HepG2 (cell line): Measurements from ENCODE around the gene ZNF84. TPM values are rescaled to one million over a fixed set of nuclear protein-coding genes. Genes with fewer than 3 reads are reported as not detected.

ENCODE experiments used
- AKAP8 ChIP-seq: sonication (generic); formaldehyde crosslinking; IDR thresholded peaks from 2 replicates; pipeline ENCODE4 v1.5.1; 2020; ENCODE audit warnings: mild to moderate bottlenecking, missing genetic modification reagents
- ARID2 ChIP-seq: sonication (generic); formaldehyde crosslinking; IDR thresholded peaks from 2 replicates; pipeline ENCODE4 v1.8.1; 2022; ENCODE audit warnings: mild to moderate bottlenecking, missing genetic modification reagents, borderline replicate concordance
- CBFB ChIP-seq: sonication (generic); formaldehyde crosslinking; IDR thresholded peaks from 2 replicates; pipeline ENCODE4 v1.4.0; 2020; ENCODE audit warnings: missing genetic modification reagents
- MBD4 ChIP-seq: IDR thresholded peaks from 2 replicates; pipeline ENCODE4 v1.6.1; 2012; ENCODE audit warnings: low read length, inconsistent platforms, borderline replicate concordance
- NFRKB ChIP-seq: fragments of 450-650 bp; IDR thresholded peaks from 2 replicates; pipeline ENCODE4 v1.6.1; 2017
- PRPF4 ChIP-seq: fragments of 200-400 bp; formaldehyde crosslinking; IDR thresholded peaks from 2 replicates; pipeline ENCODE4 v1.6.1; 2016; ENCODE audit warnings: low read length, low read depth; ENCODE audit not compliant: poor library complexity, severe bottlenecking
- SIX4 ChIP-seq: sonication (generic); formaldehyde crosslinking; IDR thresholded peaks from 2 replicates; pipeline ENCODE4 v1.4.0; 2020; ENCODE audit warnings: missing genetic modification reagents
- SP5 ChIP-seq: IDR thresholded peaks from 2 replicates; pipeline ENCODE4 v1.6.1; 2016; ENCODE audit warnings: low read depth, borderline replicate concordance
- STAG1 ChIP-seq: sonication (generic); formaldehyde crosslinking; IDR thresholded peaks from 2 replicates; pipeline ENCODE4 v1.4.0; 2020; ENCODE audit warnings: missing genetic modification reagents
- TOPORS ChIP-seq: sonication (generic); formaldehyde crosslinking; IDR thresholded peaks from 2 replicates; pipeline ENCODE4 v1.8.0; 2023; ENCODE audit warnings: mild to moderate bottlenecking, missing genetic modification reagents
- ZNF24 ChIP-seq: fragments of 450-650 bp; IDR thresholded peaks from 2 replicates; pipeline ENCODE4 v1.6.1; 2017; ENCODE audit warnings: antibody characterized with exemption, mild to moderate bottlenecking
- ZNF577 ChIP-seq: sonication (generic); formaldehyde crosslinking; IDR thresholded peaks from 2 replicates; pipeline ENCODE4 v1.4.0; 2020; ENCODE audit warnings: mild to moderate bottlenecking, low read depth, missing genetic modification reagents, borderline replicate concordance
- ZNF749 ChIP-seq: sonication (generic); formaldehyde crosslinking; IDR thresholded peaks from 2 replicates; pipeline ENCODE4 v1.8.0; 2022; ENCODE audit warnings: mild to moderate bottlenecking, missing genetic modification reagents, moderate library complexity, borderline replicate concordance
- polyA plus RNA-seq, 8 experiments: library from polyadenylated mRNA; depleted of rRNA in 3 of 8; stranded (reverse) in 7 of 8; unstranded in 1 of 8; fragments of >200 nt; fragmentation: Illumina TruSeq in 4 of 8; extraction: Trizol in 4 of 8; gene quantifications; 2 replicates each; pipeline versions ENCODE4 v1.2.1 to v1.2.3, GENCODE V29; 2011 to 2016; ENCODE audit warnings: low read depth in 4 of 8, missing spikeins in 1 of 8, mixed read lengths in 1 of 8; ENCODE audit not compliant: insufficient read depth in 1 of 8
- total RNA-seq, 5 experiments: library from RNA; depleted of rRNA; stranded (reverse); fragments of >200 nt; fragmentation: Illumina TruSeq; extraction: Trizol; gene quantifications; 2 replicates each; pipeline ENCODE4 v1.2.3, GENCODE V29; 2016; ENCODE audit warnings: low read depth in 1 of 5
- TF ChIP-seq, protein P1 (sequence below): IDR thresholded peaks from 2 replicates; pipeline ENCODE4 v1.6.1; 2016
- TF ChIP-seq, protein P2 (sequence below): sonication (generic); formaldehyde crosslinking; IDR thresholded peaks from 2 replicates; pipeline ENCODE4 v1.4.0; 2020; ENCODE audit warnings: mild to moderate bottlenecking, missing genetic modification reagents
- TF ChIP-seq, protein P3 (sequence below): sonication (generic); formaldehyde crosslinking; IDR thresholded peaks from 2 replicates; pipeline ENCODE4 v1.9.0; 2021; ENCODE audit warnings: mild to moderate bottlenecking, missing genetic modification reagents
- TF ChIP-seq, protein P4 (sequence below): sonication (generic); formaldehyde crosslinking; IDR thresholded peaks from 2 replicates; pipeline ENCODE4 v1.5.0; 2020; ENCODE audit warnings: mild to moderate bottlenecking, low read depth, missing genetic modification reagents, borderline replicate concordance
- TF ChIP-seq, protein P5 (sequence below): sonication (generic); formaldehyde crosslinking; IDR thresholded peaks from 2 replicates; pipeline ENCODE4 v1.5.0; 2020; ENCODE audit warnings: missing genetic modification reagents
- TF ChIP-seq, protein P6 (sequence below): sonication (generic); formaldehyde crosslinking; IDR thresholded peaks from 2 replicates; pipeline ENCODE4 v1.5.1; 2020; ENCODE audit warnings: mild to moderate bottlenecking, moderate library complexity, missing genetic modification reagents

The ZNF84 gene
- total and polyA plus RNA-seq, 2 of the 13 experiments (the other 11 are each of a cell fraction or from before 2014, with no cell fraction given), result 15.5 to 21.8 TPM

DNA sequence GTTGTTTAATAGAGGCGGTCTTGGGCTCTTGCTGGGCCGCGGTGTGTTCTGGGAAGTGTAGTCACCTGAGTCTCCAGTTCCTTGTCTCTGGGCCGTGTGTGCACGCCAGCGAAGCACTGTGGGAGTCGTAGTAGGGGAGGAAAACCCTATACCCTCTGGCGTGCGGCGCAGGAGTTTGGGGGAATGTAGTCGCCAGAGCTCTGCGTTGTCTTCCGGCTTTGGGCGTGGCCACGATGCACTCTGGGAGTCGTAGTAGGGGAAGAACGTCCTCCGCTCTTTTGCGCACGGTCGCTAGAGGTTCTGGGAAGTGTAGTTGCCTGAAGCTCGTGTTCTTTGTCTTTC lies 42.7 kb downstream of the ZNF84 start (continued):
- TF ChIP-seq, protein P1, sequence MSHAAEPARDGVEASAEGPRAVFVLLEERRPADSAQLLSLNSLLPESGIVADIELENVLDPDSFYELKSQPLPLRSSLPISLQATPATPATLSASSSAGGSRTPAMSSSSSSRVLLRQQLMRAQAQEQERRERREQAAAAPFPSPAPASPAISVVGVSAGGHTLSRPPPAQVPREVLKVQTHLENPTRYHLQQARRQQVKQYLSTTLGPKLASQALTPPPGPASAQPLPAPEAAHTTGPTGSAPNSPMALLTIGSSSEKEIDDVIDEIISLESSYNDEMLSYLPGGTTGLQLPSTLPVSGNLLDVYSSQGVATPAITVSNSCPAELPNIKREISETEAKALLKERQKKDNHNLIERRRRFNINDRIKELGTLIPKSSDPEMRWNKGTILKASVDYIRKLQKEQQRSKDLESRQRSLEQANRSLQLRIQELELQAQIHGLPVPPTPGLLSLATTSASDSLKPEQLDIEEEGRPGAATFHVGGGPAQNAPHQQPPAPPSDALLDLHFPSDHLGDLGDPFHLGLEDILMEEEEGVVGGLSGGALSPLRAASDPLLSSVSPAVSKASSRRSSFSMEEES (CRISPR knock-in tag), result no peak; the same call in 1 of the 2 replicates
- no peak for TF ChIP-seq PRPF4
- TF ChIP-seq, protein P2, sequence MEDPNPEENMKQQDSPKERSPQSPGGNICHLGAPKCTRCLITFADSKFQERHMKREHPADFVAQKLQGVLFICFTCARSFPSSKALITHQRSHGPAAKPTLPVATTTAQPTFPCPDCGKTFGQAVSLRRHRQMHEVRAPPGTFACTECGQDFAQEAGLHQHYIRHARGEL (CRISPR knock-in tag), result no peak
- peak; percentile 72 for TF ChIP-seq SP5
- TF ChIP-seq, protein P3, sequence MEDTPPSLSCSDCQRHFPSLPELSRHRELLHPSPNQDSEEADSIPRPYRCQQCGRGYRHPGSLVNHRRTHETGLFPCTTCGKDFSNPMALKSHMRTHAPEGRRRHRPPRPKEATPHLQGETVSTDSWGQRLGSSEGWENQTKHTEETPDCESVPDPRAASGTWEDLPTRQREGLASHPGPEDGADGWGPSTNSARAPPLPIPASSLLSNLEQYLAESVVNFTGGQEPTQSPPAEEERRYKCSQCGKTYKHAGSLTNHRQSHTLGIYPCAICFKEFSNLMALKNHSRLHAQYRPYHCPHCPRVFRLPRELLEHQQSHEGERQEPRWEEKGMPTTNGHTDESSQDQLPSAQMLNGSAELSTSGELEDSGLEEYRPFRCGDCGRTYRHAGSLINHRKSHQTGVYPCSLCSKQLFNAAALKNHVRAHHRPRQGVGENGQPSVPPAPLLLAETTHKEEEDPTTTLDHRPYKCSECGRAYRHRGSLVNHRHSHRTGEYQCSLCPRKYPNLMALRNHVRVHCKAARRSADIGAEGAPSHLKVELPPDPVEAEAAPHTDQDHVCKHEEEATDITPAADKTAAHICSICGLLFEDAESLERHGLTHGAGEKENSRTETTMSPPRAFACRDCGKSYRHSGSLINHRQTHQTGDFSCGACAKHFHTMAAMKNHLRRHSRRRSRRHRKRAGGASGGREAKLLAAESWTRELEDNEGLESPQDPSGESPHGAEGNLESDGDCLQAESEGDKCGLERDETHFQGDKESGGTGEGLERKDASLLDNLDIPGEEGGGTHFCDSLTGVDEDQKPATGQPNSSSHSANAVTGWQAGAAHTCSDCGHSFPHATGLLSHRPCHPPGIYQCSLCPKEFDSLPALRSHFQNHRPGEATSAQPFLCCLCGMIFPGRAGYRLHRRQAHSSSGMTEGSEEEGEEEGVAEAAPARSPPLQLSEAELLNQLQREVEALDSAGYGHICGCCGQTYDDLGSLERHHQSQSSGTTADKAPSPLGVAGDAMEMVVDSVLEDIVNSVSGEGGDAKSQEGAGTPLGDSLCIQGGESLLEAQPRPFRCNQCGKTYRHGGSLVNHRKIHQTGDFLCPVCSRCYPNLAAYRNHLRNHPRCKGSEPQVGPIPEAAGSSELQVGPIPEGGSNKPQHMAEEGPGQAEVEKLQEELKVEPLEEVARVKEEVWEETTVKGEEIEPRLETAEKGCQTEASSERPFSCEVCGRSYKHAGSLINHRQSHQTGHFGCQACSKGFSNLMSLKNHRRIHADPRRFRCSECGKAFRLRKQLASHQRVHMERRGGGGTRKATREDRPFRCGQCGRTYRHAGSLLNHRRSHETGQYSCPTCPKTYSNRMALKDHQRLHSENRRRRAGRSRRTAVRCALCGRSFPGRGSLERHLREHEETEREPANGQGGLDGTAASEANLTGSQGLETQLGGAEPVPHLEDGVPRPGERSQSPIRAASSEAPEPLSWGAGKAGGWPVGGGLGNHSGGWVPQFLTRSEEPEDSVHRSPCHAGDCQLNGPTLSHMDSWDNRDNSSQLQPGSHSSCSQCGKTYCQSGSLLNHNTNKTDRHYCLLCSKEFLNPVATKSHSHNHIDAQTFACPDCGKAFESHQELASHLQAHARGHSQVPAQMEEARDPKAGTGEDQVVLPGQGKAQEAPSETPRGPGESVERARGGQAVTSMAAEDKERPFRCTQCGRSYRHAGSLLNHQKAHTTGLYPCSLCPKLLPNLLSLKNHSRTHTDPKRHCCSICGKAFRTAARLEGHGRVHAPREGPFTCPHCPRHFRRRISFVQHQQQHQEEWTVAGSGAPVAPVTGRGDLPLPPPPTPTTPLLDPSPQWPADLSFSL, result no peak
- TF ChIP-seq ARID2 (CRISPR knock-in tag), result no peak
- peak; percentile 72 for TF ChIP-seq SIX4 (CRISPR knock-in tag)
- TF ChIP-seq, protein P4, sequence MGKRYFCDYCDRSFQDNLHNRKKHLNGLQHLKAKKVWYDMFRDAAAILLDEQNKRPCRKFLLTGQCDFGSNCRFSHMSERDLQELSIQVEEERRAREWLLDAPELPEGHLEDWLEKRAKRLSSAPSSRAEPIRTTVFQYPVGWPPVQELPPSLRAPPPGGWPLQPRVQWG (CRISPR knock-in tag), result no peak
- TF ChIP-seq NFRKB, result no peak
- TF ChIP-seq, protein P5, sequence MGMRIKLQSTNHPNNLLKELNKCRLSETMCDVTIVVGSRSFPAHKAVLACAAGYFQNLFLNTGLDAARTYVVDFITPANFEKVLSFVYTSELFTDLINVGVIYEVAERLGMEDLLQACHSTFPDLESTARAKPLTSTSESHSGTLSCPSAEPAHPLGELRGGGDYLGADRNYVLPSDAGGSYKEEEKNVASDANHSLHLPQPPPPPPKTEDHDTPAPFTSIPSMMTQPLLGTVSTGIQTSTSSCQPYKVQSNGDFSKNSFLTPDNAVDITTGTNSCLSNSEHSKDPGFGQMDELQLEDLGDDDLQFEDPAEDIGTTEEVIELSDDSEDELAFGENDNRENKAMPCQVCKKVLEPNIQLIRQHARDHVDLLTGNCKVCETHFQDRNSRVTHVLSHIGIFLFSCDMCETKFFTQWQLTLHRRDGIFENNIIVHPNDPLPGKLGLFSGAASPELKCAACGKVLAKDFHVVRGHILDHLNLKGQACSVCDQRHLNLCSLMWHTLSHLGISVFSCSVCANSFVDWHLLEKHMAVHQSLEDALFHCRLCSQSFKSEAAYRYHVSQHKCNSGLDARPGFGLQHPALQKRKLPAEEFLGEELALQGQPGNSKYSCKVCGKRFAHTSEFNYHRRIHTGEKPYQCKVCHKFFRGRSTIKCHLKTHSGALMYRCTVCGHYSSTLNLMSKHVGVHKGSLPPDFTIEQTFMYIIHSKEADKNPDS (CRISPR knock-in tag), result no peak
- TF ChIP-seq CBFB, result peak; percentile 25
- no peak for TF ChIP-seq ZNF749 (CRISPR knock-in tag)
- TF ChIP-seq STAG1 (CRISPR knock-in tag), result peak; percentile 6; the same call in 1 of the 2 replicates
- no peak for TF ChIP-seq TOPORS (CRISPR knock-in tag)
- TF ChIP-seq ZNF577, result no peak
- TF ChIP-seq AKAP8 (CRISPR knock-in tag), result no peak
- no peak for TF ChIP-seq MBD4
- TF ChIP-seq, protein P6, sequence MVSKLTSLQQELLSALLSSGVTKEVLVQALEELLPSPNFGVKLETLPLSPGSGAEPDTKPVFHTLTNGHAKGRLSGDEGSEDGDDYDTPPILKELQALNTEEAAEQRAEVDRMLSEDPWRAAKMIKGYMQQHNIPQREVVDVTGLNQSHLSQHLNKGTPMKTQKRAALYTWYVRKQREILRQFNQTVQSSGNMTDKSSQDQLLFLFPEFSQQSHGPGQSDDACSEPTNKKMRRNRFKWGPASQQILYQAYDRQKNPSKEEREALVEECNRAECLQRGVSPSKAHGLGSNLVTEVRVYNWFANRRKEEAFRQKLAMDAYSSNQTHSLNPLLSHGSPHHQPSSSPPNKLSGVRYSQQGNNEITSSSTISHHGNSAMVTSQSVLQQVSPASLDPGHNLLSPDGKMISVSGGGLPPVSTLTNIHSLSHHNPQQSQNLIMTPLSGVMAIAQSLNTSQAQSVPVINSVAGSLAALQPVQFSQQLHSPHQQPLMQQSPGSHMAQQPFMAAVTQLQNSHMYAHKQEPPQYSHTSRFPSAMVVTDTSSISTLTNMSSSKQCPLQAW, result peak; percentile 71; the same call in 1 of the 2 replicates
- no peak for TF ChIP-seq ZNF24
